Natural killer cell (primary cell): Measurements from ENCODE around the gene KIF16B. TPM values are rescaled to one million over a fixed set of nuclear protein-coding genes. Genes with fewer than 3 reads are reported as not detected.

Experiments
- ATAC-seq, 3 donors: fragments of 150-1000 bp in 2 of 3; fragments of 200-7000 bp in 1 of 3; cut with Tn5 transposase; 1 replicate in 1 of 3; 2 replicates in 2 of 3; pipeline ENCODE4 v1.10.0; 2021; ENCODE audit warnings: mild to moderate bottlenecking in 2 of 3, moderate library complexity in 2 of 3
- DNase-seq, 2 donors: peaks; one replicate each; pipeline versions ENCODE4 v3.0.0 to v3.0.0-alpha.2; 2013 to 2021; ENCODE audit warnings: mixed read lengths in 1 of 2
- H3K27ac ChIP-seq: one replicate; pipeline ENCODE4 v1.5.1; 2013; ENCODE audit warnings: mild to moderate bottlenecking, low read length
- H3K27me3 ChIP-seq: one replicate; pipeline ENCODE4 v1.6.1; 2013; ENCODE audit warnings: low read length; ENCODE audit not compliant: control insufficient read depth, insufficient read depth
- H3K36me3 ChIP-seq: one replicate; pipeline ENCODE4 v1.6.1; 2013; ENCODE audit warnings: low read length; ENCODE audit not compliant: control insufficient read depth, insufficient read depth
- H3K4me1 ChIP-seq: one replicate; pipeline ENCODE4 v1.6.1; 2013; ENCODE audit warnings: low read length; ENCODE audit not compliant: control insufficient read depth, insufficient read depth
- H3K4me3 ChIP-seq: one replicate; pipeline ENCODE4 v1.5.1; 2013; ENCODE audit warnings: low read length
- H3K9me3 ChIP-seq: one replicate; pipeline ENCODE4 v1.6.1; 2013; ENCODE audit warnings: low read length; ENCODE audit not compliant: control insufficient read depth, insufficient read depth
- H3K27ac Mint-ChIP-seq, 2 donors: one replicate each; pipeline ENCODE4 v1.8.0; 2022; ENCODE audit warnings: mild to moderate bottlenecking in 2 of 2, mixed read lengths in 2 of 2, moderate library complexity in 1 of 2
- H3K27me3 Mint-ChIP-seq, 2 donors: one replicate each; pipeline ENCODE4 v1.8.0; 2022; ENCODE audit warnings: low read depth in 2 of 2, mixed read lengths in 2 of 2
- H3K36me3 Mint-ChIP-seq: one replicate; pipeline ENCODE4 v1.8.0; 2022; ENCODE audit warnings: mixed read lengths
- H3K4me1 Mint-ChIP-seq, 2 donors: one replicate each; pipeline ENCODE4 v1.8.0; 2022; ENCODE audit warnings: mixed read lengths in 2 of 2
- H3K4me3 Mint-ChIP-seq: one replicate; pipeline ENCODE4 v1.8.0; 2022; ENCODE audit warnings: mild to moderate bottlenecking, moderate library complexity, mixed read lengths
- H3K9me3 Mint-ChIP-seq, 2 donors: one replicate each; pipeline ENCODE4 v1.8.0; 2022; ENCODE audit warnings: mixed read lengths in 2 of 2
- WGBS: methylation state at CpG from one replicate; pipeline ENCODE4 v1.1.7; 2013; ENCODE audit warnings: missing lambda C conversion rate; ENCODE audit not compliant: insufficient coverage; 5-methylcytosine and 5-hydroxymethylcytosine counted together
- intact Hi-C: fragments of 100-400 bp; cut with micrococcal nuclease; formaldehyde crosslinking; loops from one replicate; pipeline ENCODE4 v1.14.2; 2022
- total RNA-seq, 4 donors: library from RNA; stranded (reverse); fragments of 120-200 nt in 1 of 4; gene quantifications; one replicate each; pipeline versions ENCODE4 v1.2.3 to v1.2.4, GENCODE V29; 2013 to 2022
- TF ChIP-seq, protein P1 (sequence below): fragments of 200-600 bp; IDR thresholded peaks from one replicate; pipeline ENCODE4 v1.8.0; 2022; ENCODE audit warnings: antibody characterized with exemption

Gene KIF16B
- total RNA-seq, 3 donors from 2014 or later (not counting 1 experiment from before 2014, with no cell fraction given): 3.9 to 11.8 (median 9.2) TPM

DNA sequence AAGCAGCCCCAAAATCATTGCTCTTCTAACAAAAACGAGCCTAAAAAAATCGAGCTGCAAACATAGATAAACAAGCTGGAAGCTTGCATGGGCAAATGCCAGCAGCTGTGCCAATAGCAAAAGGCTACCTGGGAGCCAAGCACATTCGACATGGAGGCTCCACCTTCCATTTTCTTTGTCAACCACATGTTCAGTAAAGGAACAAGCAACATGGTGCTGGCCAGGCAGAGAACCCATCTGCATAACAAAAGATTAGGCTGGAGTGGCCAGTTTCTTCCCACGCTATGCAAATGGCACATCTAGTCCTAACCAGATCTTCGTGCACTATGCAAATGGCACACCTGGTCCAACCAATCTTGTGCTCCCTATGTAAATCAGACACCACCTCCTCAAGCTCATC is 110.5 kb downstream of the KIF16B start:
- DNase-seq: no peak
- TF ChIP-seq, protein P1, sequence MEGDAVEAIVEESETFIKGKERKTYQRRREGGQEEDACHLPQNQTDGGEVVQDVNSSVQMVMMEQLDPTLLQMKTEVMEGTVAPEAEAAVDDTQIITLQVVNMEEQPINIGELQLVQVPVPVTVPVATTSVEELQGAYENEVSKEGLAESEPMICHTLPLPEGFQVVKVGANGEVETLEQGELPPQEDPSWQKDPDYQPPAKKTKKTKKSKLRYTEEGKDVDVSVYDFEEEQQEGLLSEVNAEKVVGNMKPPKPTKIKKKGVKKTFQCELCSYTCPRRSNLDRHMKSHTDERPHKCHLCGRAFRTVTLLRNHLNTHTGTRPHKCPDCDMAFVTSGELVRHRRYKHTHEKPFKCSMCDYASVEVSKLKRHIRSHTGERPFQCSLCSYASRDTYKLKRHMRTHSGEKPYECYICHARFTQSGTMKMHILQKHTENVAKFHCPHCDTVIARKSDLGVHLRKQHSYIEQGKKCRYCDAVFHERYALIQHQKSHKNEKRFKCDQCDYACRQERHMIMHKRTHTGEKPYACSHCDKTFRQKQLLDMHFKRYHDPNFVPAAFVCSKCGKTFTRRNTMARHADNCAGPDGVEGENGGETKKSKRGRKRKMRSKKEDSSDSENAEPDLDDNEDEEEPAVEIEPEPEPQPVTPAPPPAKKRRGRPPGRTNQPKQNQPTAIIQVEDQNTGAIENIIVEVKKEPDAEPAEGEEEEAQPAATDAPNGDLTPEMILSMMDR: no peak
- Histone ChIP-seq H3K36me3 (no peaks in the 10 kb centered on the region), H3K4me3 (no peak overlapping the region), H3K4me1 (no peaks in the 10 kb centered on the region), H3K9me3 (no peaks in the 10 kb centered on the region), H3K27ac (no peak overlapping the region), H3K27me3 (no peaks in the 10 kb centered on the region)
- Mint-ChIP-seq H3K4me1 (peaks cover 0 to 5% of the 10 kb centered on the region in 2 donors), H3K4me3 (no peak overlapping the region), H3K27me3 (no peaks in the 10 kb centered on the region), H3K27ac (no peak overlapping the region), H3K9me3 (no peaks in the 10 kb centered on the region), H3K36me3 (no peaks in the 10 kb centered on the region)
- intact Hi-C loops: no loop called here
- WGBS: 87% methylated on average over 5 of the region's 5 CpGs
- ATAC-seq: no peak

DNA sequence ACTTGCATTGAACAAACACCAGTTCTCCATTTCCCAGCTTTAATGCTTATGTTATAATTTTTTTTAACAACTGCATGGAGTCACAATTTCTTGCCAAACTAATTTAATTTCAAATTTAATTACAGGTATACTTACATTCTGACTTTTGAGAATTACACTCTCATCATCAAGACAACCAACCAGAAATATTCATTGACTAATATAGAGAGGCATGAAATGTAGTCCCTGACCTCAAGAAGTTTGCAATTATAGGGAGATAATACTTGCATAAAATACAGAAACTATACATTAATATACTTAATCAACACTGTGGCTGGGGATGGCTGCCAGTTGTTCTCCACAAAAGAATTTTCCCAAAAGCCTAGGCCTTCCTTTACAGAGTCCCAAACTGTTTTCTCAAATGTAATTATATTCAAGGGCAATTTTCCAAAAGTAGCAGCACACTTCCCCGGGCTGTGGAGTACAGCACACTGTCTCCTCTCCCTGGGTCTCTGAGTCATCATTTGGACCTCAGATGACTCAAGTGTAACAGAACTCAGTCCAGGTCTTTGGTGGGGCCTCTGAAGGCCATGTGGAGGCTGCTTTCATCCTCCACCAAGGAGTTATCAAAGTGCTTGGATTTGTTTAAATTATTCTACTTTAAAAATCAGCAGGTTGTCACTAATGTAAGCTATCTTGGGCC is 114.1 kb downstream of the KIF16B start:
- Histone ChIP-seq H3K4me3 (no peak overlapping the region), H3K9me3 (no peaks in the 10 kb centered on the region), H3K36me3 (no peaks in the 10 kb centered on the region), H3K4me1 (no peaks in the 10 kb centered on the region), H3K27ac (no peak overlapping the region), H3K27me3 (no peaks in the 10 kb centered on the region)
- no peak for ATAC-seq
- Mint-ChIP-seq H3K27me3 (no peaks in the 10 kb centered on the region), H3K9me3 (no peaks in the 10 kb centered on the region), H3K36me3 (no peaks in the 10 kb centered on the region), H3K4me3 (no peak overlapping the region), H3K4me1 (no peaks in the 10 kb centered on the region), H3K27ac (no peak overlapping the region)
- WGBS: 79% methylated on average over 1 of the region's 1 CpG
- intact Hi-C loops: no loop called here
- TF ChIP-seq, protein P1: no peak
- no peak for DNase-seq

GRCh38 chr20:16457514-16457913 is 115.7 kb downstream of the KIF16B start:
- Mint-ChIP-seq H3K36me3 (no peaks in the 10 kb centered on the region), H3K9me3 (no peaks in the 10 kb centered on the region), H3K27ac (no peak overlapping the region), H3K4me1 (no peaks in the 10 kb centered on the region), H3K27me3 (no peaks in the 10 kb centered on the region), H3K4me3 (no peak overlapping the region)
- Histone ChIP-seq H3K4me3 (no peak overlapping the region), H3K4me1 (no peaks in the 10 kb centered on the region), H3K27me3 (no peaks in the 10 kb centered on the region), H3K36me3 (no peaks in the 10 kb centered on the region), H3K27ac (no peak overlapping the region), H3K9me3 (no peaks in the 10 kb centered on the region)
- DNase-seq (no peak), ATAC-seq (no peak)
- TF ChIP-seq, protein P1: no peak
- 94% methylated on average over 5 of the region's 5 CpGs for WGBS
- intact Hi-C loops: no loop called here

GRCh38 chr20:16455324-16455723 is 117.9 kb downstream of the KIF16B start:
- no peak overlapping the region for H3K4me3 Mint-ChIP-seq
- H3K4me1 Mint-ChIP-seq: no peaks in the 10 kb centered on the region
- DNase-seq: no peak
- H3K27me3 Mint-ChIP-seq: no peaks in the 10 kb centered on the region
- H3K9me3 Mint-ChIP-seq: no peaks in the 10 kb centered on the region
- TF ChIP-seq, protein P1: no peak
- H3K36me3 Mint-ChIP-seq: no peaks in the 10 kb centered on the region
- H3K4me3 ChIP-seq: no peak overlapping the region
- H3K9me3 ChIP-seq: no peaks in the 10 kb centered on the region
- H3K4me1 ChIP-seq: no peaks in the 10 kb centered on the region
- intact Hi-C loops: no loop called here
- H3K27ac Mint-ChIP-seq: no peak overlapping the region
- H3K36me3 ChIP-seq: no peaks in the 10 kb centered on the region
- no peak for ATAC-seq
- H3K27ac ChIP-seq: no peak overlapping the region
- no peaks in the 10 kb centered on the region for H3K27me3 ChIP-seq
- WGBS: no CpG with 5 or more reads among the region's 1 CpG
